HepG2 (cell line): ENCODE data around the gene FLT3LG. TPM values are rescaled to one million over a fixed set of nuclear protein-coding genes. Genes with fewer than 3 reads are reported as not detected.

ENCODE experiments used
- DPF2 ChIP-seq: sonication (generic); formaldehyde crosslinking; IDR thresholded peaks from 2 replicates; pipeline ENCODE4 v1.4.0; 2020; ENCODE audit warnings: mild to moderate bottlenecking, low read depth, missing genetic modification reagents, borderline replicate concordance
- EHMT2 ChIP-seq: fragments of 200-600 bp; sonication (generic); IDR thresholded peaks from 2 replicates; pipeline ENCODE4 v1.7.0; 2017; ENCODE audit warnings: antibody characterized with exemption, low read depth, low read length, borderline replicate concordance
- HES4 ChIP-seq: sonication (generic); formaldehyde crosslinking; IDR thresholded peaks from 2 replicates; pipeline ENCODE4 v1.9.0; 2021; ENCODE audit warnings: mild to moderate bottlenecking, missing genetic modification reagents, borderline replicate concordance
- KAT8 ChIP-seq: IDR thresholded peaks from 2 replicates; pipeline ENCODE4 v1.6.1; 2016; ENCODE audit warnings: missing genetic modification reagents, missing compliant biosample characterization
- KLF9 ChIP-seq: IDR thresholded peaks from 2 replicates; pipeline ENCODE4 v1.6.1; 2016; ENCODE audit warnings: low read depth
- POLR2A ChIP-seq, 2 experiments: IDR thresholded peaks; 2 replicates each; pipeline ENCODE4 v1.6.1; 2011; ENCODE audit warnings: low read depth in 2 of 2, low read length in 2 of 2, mild to moderate bottlenecking in 1 of 2, moderate library complexity in 1 of 2; ENCODE audit not compliant: insufficient read depth in 1 of 2
- RAD21 ChIP-seq: fragments of 450-650 bp; formaldehyde crosslinking; IDR thresholded peaks from 2 replicates; pipeline ENCODE4 v1.5.0; 2020; ENCODE audit warnings: mild to moderate bottlenecking
- SMAD1 ChIP-seq: sonication (generic); formaldehyde crosslinking; IDR thresholded peaks from 2 replicates; pipeline ENCODE4 v1.4.0; 2020; ENCODE audit warnings: missing genetic modification reagents, low read depth, mild to moderate bottlenecking, borderline replicate concordance
- SNRNP70 ChIP-seq: fragments of 200-400 bp; formaldehyde crosslinking; IDR thresholded peaks from 2 replicates; pipeline ENCODE4 v1.6.1; 2017; ENCODE audit warnings: mild to moderate bottlenecking, low read depth, low read length, moderate library complexity
- ZNF430 ChIP-seq: sonication (generic); formaldehyde crosslinking; IDR thresholded peaks from 2 replicates; pipeline ENCODE4 v1.9.0; 2021; ENCODE audit warnings: mild to moderate bottlenecking, missing genetic modification reagents
- ZNF496 ChIP-seq: sonication (generic); formaldehyde crosslinking; IDR thresholded peaks from 2 replicates; pipeline ENCODE4 v1.8.1; 2023; ENCODE audit warnings: mild to moderate bottlenecking, moderate library complexity, missing genetic modification reagents; ENCODE audit not compliant: insufficient replicate concordance
- ZNF720 ChIP-seq: sonication (generic); formaldehyde crosslinking; IDR thresholded peaks from 2 replicates; pipeline ENCODE4 v1.4.0; 2020; ENCODE audit warnings: missing genetic modification reagents
- ZSCAN12 ChIP-seq: sonication (generic); formaldehyde crosslinking; IDR thresholded peaks from 2 replicates; pipeline ENCODE4 v1.9.0; 2021; ENCODE audit warnings: mild to moderate bottlenecking, missing genetic modification reagents
- polyA plus RNA-seq, 8 experiments: library from polyadenylated mRNA; depleted of rRNA in 3 of 8; stranded (reverse) in 7 of 8; unstranded in 1 of 8; fragments of >200 nt; fragmentation: Illumina TruSeq in 4 of 8; extraction: Trizol in 4 of 8; gene quantifications; 2 replicates each; pipeline versions ENCODE4 v1.2.1 to v1.2.3, GENCODE V29; 2011 to 2016; ENCODE audit warnings: low read depth in 4 of 8, missing spikeins in 1 of 8, mixed read lengths in 1 of 8; ENCODE audit not compliant: insufficient read depth in 1 of 8
- total RNA-seq, 5 experiments: library from RNA; depleted of rRNA; stranded (reverse); fragments of >200 nt; fragmentation: Illumina TruSeq; extraction: Trizol; gene quantifications; 2 replicates each; pipeline ENCODE4 v1.2.3, GENCODE V29; 2016; ENCODE audit warnings: low read depth in 1 of 5
- TF ChIP-seq, protein P1 (sequence below): sonication (generic); formaldehyde crosslinking; IDR thresholded peaks from 2 replicates; pipeline ENCODE4 v1.4.0; 2020; ENCODE audit warnings: missing genetic modification reagents, low read depth, mild to moderate bottlenecking, borderline replicate concordance
- TF ChIP-seq, protein P2 (sequence below): IDR thresholded peaks from 2 replicates; pipeline ENCODE4 v1.6.1; 2016; ENCODE audit warnings: mild to moderate bottlenecking
- TF ChIP-seq, protein P3 (sequence below), 2 experiments: sonication (generic) in 1 of 2; formaldehyde crosslinking in 1 of 2; IDR thresholded peaks; 2 replicates each; pipeline versions ENCODE4 v1.4.0 to v1.6.1; 2016 to 2020; ENCODE audit warnings: borderline replicate concordance in 1 of 2, low read depth in 1 of 2, mild to moderate bottlenecking in 1 of 2, missing genetic modification reagents in 1 of 2
- TF ChIP-seq, protein P4 (sequence below): sonication (generic); formaldehyde crosslinking; IDR thresholded peaks from 2 replicates; pipeline ENCODE4 v1.4.0; 2020; ENCODE audit warnings: missing genetic modification reagents
- TF ChIP-seq, protein P5 (sequence below): sonication (generic); formaldehyde crosslinking; IDR thresholded peaks from 2 replicates; pipeline ENCODE4 v1.4.0; 2020; ENCODE audit warnings: missing genetic modification reagents, borderline replicate concordance

The FLT3LG gene
- total and polyA plus RNA-seq, 2 of the 13 experiments (the other 11 are each of a cell fraction or from before 2014, with no cell fraction given), result 1.5 to 2.6 TPM

DNA sequence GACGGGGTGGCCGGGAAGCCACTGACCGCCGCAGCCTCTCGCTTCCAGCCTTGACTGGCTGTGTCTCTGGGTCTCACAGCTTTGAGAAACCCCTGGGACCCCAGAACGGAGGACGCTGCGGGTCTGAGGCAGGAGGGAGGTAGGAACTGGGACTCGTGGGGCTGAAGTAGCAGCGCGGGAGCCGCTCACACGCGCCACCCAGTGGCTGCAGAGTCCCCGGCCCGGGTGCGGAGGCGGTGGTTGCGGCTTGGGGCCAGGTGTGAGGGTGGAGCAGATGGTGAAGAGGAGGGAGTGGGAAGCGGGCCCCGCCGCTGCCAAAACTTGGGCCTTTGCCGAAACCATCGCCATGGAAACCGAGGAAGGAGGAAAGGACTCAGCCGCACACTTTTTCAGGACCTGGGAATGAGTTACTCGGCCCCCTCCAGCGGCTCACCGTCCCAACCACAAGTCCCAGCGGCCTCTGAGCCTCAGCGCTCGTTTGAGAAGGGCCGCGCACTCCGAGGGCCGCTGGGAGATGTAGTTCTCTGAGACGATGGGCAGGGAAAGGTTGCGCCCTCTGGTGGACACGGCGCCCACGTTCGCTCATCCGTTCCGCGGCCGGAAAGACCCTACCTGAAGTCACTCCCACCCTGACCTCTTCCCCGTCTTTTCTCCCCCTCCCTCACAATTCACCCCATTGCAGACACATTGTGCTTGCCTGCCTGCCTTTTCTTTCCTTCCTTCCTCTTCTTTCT lies 30.5 kb upstream of the FLT3LG start (continued):
- TF ChIP-seq, protein P1, sequence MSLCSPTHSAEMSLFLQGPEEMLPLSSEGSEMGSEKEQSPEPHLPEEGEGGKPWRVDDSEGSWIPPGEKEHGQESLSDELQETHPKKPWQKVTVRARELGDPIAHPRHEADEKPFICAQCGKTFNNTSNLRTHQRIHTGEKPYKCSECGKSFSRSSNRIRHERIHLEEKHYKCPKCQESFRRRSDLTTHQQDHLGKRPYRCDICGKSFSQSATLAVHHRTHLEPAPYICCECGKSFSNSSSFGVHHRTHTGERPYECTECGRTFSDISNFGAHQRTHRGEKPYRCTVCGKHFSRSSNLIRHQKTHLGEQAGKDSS, result peak; percentile 80; the same call in 1 of the 2 replicates
- TF ChIP-seq, protein P2, sequence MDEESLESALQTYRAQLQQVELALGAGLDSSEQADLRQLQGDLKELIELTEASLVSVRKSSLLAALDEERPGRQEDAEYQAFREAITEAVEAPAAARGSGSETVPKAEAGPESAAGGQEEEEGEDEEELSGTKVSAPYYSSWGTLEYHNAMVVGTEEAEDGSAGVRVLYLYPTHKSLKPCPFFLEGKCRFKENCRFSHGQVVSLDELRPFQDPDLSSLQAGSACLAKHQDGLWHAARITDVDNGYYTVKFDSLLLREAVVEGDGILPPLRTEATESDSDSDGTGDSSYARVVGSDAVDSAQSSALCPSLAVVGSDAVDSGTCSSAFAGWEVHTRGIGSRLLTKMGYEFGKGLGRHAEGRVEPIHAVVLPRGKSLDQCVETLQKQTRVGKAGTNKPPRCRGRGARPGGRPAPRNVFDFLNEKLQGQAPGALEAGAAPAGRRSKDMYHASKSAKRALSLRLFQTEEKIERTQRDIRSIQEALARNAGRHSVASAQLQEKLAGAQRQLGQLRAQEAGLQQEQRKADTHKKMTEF (CRISPR knock-in tag), result peak; percentile 53; the same call in 1 of the 2 replicates
- TF ChIP-seq, protein P3, sequence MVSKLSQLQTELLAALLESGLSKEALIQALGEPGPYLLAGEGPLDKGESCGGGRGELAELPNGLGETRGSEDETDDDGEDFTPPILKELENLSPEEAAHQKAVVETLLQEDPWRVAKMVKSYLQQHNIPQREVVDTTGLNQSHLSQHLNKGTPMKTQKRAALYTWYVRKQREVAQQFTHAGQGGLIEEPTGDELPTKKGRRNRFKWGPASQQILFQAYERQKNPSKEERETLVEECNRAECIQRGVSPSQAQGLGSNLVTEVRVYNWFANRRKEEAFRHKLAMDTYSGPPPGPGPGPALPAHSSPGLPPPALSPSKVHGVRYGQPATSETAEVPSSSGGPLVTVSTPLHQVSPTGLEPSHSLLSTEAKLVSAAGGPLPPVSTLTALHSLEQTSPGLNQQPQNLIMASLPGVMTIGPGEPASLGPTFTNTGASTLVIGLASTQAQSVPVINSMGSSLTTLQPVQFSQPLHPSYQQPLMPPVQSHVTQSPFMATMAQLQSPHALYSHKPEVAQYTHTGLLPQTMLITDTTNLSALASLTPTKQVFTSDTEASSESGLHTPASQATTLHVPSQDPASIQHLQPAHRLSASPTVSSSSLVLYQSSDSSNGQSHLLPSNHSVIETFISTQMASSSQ (IDR thresholded peaks at IDR 0.05; ENCODE audit: low read depth), result no peak
- TF ChIP-seq, protein P3 (CRISPR knock-in tag; IDR thresholded peaks at IDR 0.05; ENCODE audit: borderline replicate concordance), result peak; percentile 50; the same call in 1 of the 2 replicates
- no peak for TF ChIP-seq DPF2 (CRISPR knock-in tag)
- TF ChIP-seq SMAD1 (CRISPR knock-in tag), result 0 out of 2 replicates have a peak, but pooled peaks have one; percentile 33
- TF ChIP-seq ZNF496 (CRISPR knock-in tag), result no peak
- TF ChIP-seq ZNF430, result 0 out of 2 replicates have a peak, but pooled peaks have one; percentile 39
- no peak for TF ChIP-seq ZSCAN12 (CRISPR knock-in tag)
- peak; percentile 84 for TF ChIP-seq RAD21
- TF ChIP-seq POLR2A (IDR thresholded peaks at IDR 0.05; ENCODE audit: insufficient read depth in 1 of 2, low read depth in 2 of 2, low read length in 2 of 2), result no peak; a peak in 1 of 4 replicates
- TF ChIP-seq ZNF720, result 0 out of 2 replicates have a peak, but pooled peaks have one; percentile 3
- no peak; the same call in 1 of the 2 replicates for TF ChIP-seq KLF9 (CRISPR knock-in tag)
- TF ChIP-seq, protein P4, sequence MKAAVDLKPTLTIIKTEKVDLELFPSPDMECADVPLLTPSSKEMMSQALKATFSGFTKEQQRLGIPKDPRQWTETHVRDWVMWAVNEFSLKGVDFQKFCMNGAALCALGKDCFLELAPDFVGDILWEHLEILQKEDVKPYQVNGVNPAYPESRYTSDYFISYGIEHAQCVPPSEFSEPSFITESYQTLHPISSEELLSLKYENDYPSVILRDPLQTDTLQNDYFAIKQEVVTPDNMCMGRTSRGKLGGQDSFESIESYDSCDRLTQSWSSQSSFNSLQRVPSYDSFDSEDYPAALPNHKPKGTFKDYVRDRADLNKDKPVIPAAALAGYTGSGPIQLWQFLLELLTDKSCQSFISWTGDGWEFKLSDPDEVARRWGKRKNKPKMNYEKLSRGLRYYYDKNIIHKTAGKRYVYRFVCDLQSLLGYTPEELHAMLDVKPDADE, result no peak
- TF ChIP-seq SNRNP70, result no peak
- TF ChIP-seq EHMT2, result no peak
- TF ChIP-seq, protein P5, sequence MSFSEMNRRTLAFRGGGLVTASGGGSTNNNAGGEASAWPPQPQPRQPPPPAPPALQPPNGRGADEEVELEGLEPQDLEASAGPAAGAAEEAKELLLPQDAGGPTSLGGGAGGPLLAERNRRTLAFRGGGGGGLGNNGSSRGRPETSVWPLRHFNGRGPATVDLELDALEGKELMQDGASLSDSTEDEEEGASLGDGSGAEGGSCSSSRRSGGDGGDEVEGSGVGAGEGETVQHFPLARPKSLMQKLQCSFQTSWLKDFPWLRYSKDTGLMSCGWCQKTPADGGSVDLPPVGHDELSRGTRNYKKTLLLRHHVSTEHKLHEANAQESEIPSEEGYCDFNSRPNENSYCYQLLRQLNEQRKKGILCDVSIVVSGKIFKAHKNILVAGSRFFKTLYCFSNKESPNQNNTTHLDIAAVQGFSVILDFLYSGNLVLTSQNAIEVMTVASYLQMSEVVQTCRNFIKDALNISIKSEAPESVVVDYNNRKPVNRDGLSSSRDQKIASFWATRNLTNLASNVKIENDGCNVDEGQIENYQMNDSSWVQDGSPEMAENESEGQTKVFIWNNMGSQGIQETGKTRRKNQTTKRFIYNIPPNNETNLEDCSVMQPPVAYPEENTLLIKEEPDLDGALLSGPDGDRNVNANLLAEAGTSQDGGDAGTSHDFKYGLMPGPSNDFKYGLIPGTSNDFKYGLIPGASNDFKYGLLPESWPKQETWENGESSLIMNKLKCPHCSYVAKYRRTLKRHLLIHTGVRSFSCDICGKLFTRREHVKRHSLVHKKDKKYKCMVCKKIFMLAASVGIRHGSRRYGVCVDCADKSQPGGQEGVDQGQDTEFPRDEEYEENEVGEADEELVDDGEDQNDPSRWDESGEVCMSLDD (CRISPR knock-in tag), result no peak
- no peak for TF ChIP-seq HES4
- TF ChIP-seq KAT8 (CRISPR knock-in tag), result peak; percentile 48; the same call in 1 of the 2 replicates
